GM18870 (cell line): ENCODE data around the gene OR56A3.

Experiments used
- ATAC-seq: cut with Tn5 transposase; IDR thresholded peaks from one replicate; pipeline ENCODE4 v1.9.1; 2021; ENCODE audit warnings: moderate library complexity; ENCODE audit not compliant: unreplicated experiment

The OR56A3 gene

GRCh38 chr11:5968394-5968793 is 26.3 kb downstream of the OR56A3 start, which contains the start of gene OR56A5:
TSS of gene OR56A5 (minus strand) at chr11:5968494. CDS start at chr11:5968494, 0 bp downstream.
- ATAC-seq = no peak

- no peak for ATAC-seq
These were observed 31.5 kb downstream of the OR56A3 start for GRCh38 chr11:5973530-5973929.

GRCh38 chr11:5983443-5983842 is 41.4 kb downstream of the OR56A3 start:
- ATAC-seq = no peak

GRCh38 chr11:5986885-5987284 is 44.8 kb downstream of the OR56A3 start, which contains the start of gene OR52L1:
TSS of gene OR52L1 (minus strand) at chr11:5986985. CDS start at chr11:5986930, 55 bp downstream.
- no peak for ATAC-seq

GRCh38 chr11:5989203-5989602 is 47.2 kb downstream of the OR56A3 start:
- ATAC-seq = no peak

GRCh38 chr11:5992150-5992549 is 50.1 kb downstream of the OR56A3 start:
- ATAC-seq = no peak

GRCh38 chr11:5992604-5993251 is 50.7 kb downstream of the OR56A3 start:
- ATAC-seq = no peak

GRCh38 chr11:5994791-5995190 is 52.7 kb downstream of the OR56A3 start:
- ATAC-seq = no peak
